KMS-11 (cell line): ENCODE results near the gene PRKCD.

Source experiments
- H2AFZ ChIP-seq: fragments of 200-600 bp; sonication (generic); 2 replicates; pipeline ENCODE4 v1.6.1; 2016; ENCODE audit warnings: antibody characterized with exemption, mixed run types, low read depth
- H3K27ac ChIP-seq: fragments of 200-600 bp; sonication (generic); 2 replicates; pipeline ENCODE4 v1.6.1; 2016; ENCODE audit warnings: mild to moderate bottlenecking, mixed run types
- H3K27me3 ChIP-seq: fragments of 200-600 bp; sonication (generic); 2 replicates; pipeline ENCODE4 v1.6.1; 2017; ENCODE audit warnings: mild to moderate bottlenecking, low read depth, mixed run types, moderate library complexity; ENCODE audit not compliant: insufficient read depth
- H3K36me3 ChIP-seq: fragments of 200-600 bp; sonication (generic); 2 replicates; pipeline ENCODE4 v1.6.1; 2017; ENCODE audit warnings: mild to moderate bottlenecking, mixed run types; ENCODE audit not compliant: insufficient read depth
- H3K4me1 ChIP-seq: fragments of 200-600 bp; sonication (generic); 2 replicates; pipeline ENCODE4 v1.6.1; 2016; ENCODE audit warnings: mild to moderate bottlenecking, low read depth, mixed run types; ENCODE audit not compliant: poor library complexity, severe bottlenecking
- H3K4me2 ChIP-seq: fragments of 200-600 bp; sonication (generic); 2 replicates; pipeline ENCODE4 v1.7.0; 2016; ENCODE audit warnings: mild to moderate bottlenecking, mixed run types
- H3K4me3 ChIP-seq: fragments of 200-600 bp; sonication (generic); IDR thresholded peaks from 2 replicates; pipeline ENCODE4 v1.6.1; 2017; ENCODE audit warnings: low read depth, low read length, mixed read lengths; ENCODE audit not compliant: insufficient read depth
- H3K79me2 ChIP-seq: fragments of 200-600 bp; sonication (generic); 2 replicates; pipeline ENCODE4 v1.6.1; 2016; ENCODE audit warnings: low read depth, mixed run types; ENCODE audit not compliant: insufficient read depth
- H3K9ac ChIP-seq: fragments of 200-600 bp; sonication (generic); 2 replicates; pipeline ENCODE4 v1.6.1; 2016; ENCODE audit warnings: mild to moderate bottlenecking, mixed run types
- H4K20me1 ChIP-seq: fragments of 200-600 bp; sonication (generic); 2 replicates; pipeline ENCODE4 v1.6.1; 2016; ENCODE audit warnings: mild to moderate bottlenecking, mixed run types; ENCODE audit not compliant: insufficient read depth
- TF ChIP-seq, protein P1 (sequence below): fragments of 200-600 bp; sonication (generic); conservative IDR thresholded peaks from 2 replicates; pipeline ENCODE4 v1.6.1; 2017; ENCODE audit warnings: low read depth, mild to moderate bottlenecking, antibody characterized with exemption, low read length, moderate library complexity, mixed read lengths

Gene PRKCD

DNA sequence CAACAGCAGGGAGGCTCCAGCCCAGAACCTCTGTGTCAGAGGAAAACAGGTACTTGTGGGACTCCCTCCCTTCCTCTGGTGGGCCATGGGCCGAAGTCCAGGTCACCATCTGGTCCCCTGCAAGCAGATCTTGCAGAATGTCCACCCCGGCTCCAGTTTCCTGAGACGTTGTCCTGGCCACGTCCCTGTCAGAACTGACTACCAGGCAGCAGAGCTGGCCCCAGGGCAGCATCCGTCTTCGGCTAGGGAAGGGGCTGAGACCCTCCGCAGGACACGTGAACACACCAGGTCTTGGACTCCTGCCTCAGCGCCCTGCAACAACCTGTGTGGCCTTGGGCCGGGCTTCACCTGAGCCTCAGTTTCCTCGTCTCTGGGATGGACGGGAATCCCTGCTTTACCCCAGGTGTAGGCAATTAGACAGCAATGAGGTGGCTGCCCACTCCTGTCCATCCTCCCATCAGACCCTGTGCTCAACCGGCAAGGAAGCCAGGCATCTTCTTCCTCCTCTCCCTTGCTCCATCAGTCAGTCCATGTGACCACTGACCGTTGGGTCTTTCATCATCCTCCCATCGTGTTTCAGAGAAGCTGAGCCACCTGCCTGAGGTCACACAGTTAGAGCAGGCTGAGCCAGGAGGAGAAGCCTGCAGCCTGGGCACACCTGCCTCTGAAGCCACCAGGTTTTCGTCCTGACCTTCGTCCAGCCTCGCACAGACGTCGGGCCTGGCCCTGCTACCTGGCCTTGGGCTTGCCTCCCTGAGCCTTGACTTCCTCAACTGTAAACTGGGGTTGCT lies 8.9 kb upstream of the PRKCD start:
- Histone ChIP-seq H3K4me2 (no peak overlapping the region), H3K27me3 (no peaks in the 10 kb centered on the region)

DNA sequence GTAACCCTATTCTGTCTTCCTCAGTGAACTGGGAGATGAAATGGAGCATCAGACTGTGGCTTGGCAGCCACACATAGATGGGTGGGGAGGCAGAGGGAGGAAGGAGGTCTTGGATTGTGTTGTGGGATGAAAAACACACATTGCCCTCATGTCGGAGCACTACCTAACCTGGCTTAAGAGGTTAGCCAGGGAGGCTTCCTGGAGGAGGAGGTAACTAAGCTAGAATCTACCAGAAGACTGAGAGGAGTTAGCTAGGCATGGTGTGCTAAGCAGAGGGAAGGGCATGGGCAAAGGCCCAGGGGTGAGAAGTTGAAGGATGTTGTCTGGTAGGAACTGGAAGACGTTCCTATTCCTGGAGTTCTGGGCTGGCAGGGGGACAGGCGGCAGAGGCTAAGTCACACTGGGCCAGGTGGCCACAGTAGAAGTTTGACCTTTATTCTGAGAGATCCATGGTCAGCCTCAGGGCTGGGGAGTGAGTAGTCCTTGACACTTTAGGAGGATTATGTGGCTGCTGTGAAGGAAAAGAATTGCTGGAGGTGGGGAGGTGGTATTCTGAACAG lies 7.7 kb upstream of the PRKCD start:
- Histone ChIP-seq H3K79me2 (no peaks in the 10 kb centered on the region), H2AFZ (no peak overlapping the region), H4K20me1 (no peaks in the 10 kb centered on the region), H3K9ac (no peak overlapping the region), H3K27me3 (no peaks in the 10 kb centered on the region), H3K27ac (no peak overlapping the region), H3K4me1 (no peaks in the 10 kb centered on the region), H3K36me3 (no peaks in the 10 kb centered on the region), H3K4me3 (no peak overlapping the region), H3K4me2 (no peak overlapping the region)
- TF ChIP-seq, protein P1, sequence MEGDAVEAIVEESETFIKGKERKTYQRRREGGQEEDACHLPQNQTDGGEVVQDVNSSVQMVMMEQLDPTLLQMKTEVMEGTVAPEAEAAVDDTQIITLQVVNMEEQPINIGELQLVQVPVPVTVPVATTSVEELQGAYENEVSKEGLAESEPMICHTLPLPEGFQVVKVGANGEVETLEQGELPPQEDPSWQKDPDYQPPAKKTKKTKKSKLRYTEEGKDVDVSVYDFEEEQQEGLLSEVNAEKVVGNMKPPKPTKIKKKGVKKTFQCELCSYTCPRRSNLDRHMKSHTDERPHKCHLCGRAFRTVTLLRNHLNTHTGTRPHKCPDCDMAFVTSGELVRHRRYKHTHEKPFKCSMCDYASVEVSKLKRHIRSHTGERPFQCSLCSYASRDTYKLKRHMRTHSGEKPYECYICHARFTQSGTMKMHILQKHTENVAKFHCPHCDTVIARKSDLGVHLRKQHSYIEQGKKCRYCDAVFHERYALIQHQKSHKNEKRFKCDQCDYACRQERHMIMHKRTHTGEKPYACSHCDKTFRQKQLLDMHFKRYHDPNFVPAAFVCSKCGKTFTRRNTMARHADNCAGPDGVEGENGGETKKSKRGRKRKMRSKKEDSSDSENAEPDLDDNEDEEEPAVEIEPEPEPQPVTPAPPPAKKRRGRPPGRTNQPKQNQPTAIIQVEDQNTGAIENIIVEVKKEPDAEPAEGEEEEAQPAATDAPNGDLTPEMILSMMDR, result no peak

More for the DNA sequence above, 8.9 kb upstream of the PRKCD start:
- H4K20me1 ChIP-seq, result no peaks in the 10 kb centered on the region
- H3K36me3 ChIP-seq, result no peaks in the 10 kb centered on the region
- no peak overlapping the region for H3K4me3 ChIP-seq
- TF ChIP-seq, protein P1, result no peak
- no peak overlapping the region for H2AFZ ChIP-seq
- no peaks in the 10 kb centered on the region for H3K4me1 ChIP-seq
- no peak overlapping the region for H3K9ac ChIP-seq
- H3K79me2 ChIP-seq, result no peaks in the 10 kb centered on the region
- H3K27ac ChIP-seq, result no peak overlapping the region

DNA sequence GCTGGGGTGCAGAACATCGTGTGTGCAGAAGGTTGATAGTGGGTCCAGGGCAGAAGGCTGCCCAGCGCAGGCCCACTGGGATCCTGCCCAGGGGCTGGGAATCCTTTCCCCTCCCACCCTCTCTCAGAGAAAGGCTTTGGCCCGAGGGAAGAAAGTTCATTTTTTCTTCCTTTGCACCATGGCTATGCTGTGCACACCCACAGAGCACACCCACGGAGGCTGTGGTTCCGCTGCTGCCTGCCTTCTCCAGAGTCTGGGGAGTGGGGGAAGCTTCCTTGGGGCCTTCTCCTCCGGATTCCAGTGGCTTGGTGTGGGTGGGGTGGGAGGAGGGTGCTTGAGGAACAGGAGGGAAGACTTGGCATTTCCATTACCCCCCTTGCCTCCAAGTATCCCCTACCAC lies 7.0 kb upstream of the PRKCD start:
- no peak overlapping the region for H3K4me2 ChIP-seq
- no peak overlapping the region for H3K4me3 ChIP-seq
- H3K79me2 ChIP-seq, result no peaks in the 10 kb centered on the region
- H2AFZ ChIP-seq, result no peak overlapping the region
- no peak overlapping the region for H3K27ac ChIP-seq
- no peaks in the 10 kb centered on the region for H3K36me3 ChIP-seq
- no peak overlapping the region for H3K9ac ChIP-seq
- no peaks in the 10 kb centered on the region for H3K27me3 ChIP-seq
- H4K20me1 ChIP-seq, result no peaks in the 10 kb centered on the region
- TF ChIP-seq, protein P1, result no peak
- no peaks in the 10 kb centered on the region for H3K4me1 ChIP-seq

DNA sequence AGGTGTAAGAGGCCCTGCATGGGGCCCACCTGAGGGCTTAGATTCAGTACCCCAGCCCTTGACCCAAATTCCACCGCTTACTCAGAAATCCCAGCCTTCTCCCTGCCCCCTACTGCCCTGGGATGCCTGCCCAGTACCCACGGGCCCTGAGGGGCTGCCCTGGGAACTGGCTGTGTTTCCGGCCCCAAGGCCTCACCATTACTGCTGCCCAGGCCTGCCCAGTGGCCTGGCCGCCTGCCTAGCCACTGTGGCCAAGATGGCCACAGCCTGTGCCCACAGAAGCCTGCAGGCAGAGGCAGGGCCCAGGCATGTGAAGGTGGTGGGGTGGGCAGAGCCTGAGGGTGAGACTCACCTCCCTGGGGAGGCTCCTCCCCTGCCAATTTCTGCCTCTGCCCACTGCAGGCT lies 6.1 kb upstream of the PRKCD start:
- TF ChIP-seq, protein P1, result no peak
- no peak overlapping the region for H3K9ac ChIP-seq
- H2AFZ ChIP-seq, result no peak overlapping the region
- peaks cover under 1% of the 10 kb centered on the region for H3K4me1 ChIP-seq
- no peak overlapping the region for H3K4me2 ChIP-seq
- H3K79me2 ChIP-seq, result no peaks in the 10 kb centered on the region
- no peaks in the 10 kb centered on the region for H3K36me3 ChIP-seq
- H4K20me1 ChIP-seq, result no peaks in the 10 kb centered on the region
- H3K27ac ChIP-seq, result no peak overlapping the region
- no peak overlapping the region for H3K4me3 ChIP-seq
- no peaks in the 10 kb centered on the region for H3K27me3 ChIP-seq
